Mononuclear cell (primary cell): ENCODE results near the gene NHSL1. TPM values are rescaled to one million over a fixed set of nuclear protein-coding genes. Genes with fewer than 3 reads are reported as not detected.

Experiments
- H3K27me3 ChIP-seq: 2 replicates; pipeline ENCODE4 v1.6.0; 2011; ENCODE audit warnings: low read length, control low read depth; ENCODE audit not compliant: insufficient read depth
- H3K4me1 ChIP-seq: 2 replicates; pipeline ENCODE4 v1.5.1; 2011; ENCODE audit warnings: mild to moderate bottlenecking, low read length, control low read depth; ENCODE audit not compliant: insufficient read depth
- H3K4me3 ChIP-seq: 2 replicates; pipeline ENCODE4 v1.5.1; 2011; ENCODE audit warnings: mild to moderate bottlenecking, low read length, moderate library complexity
- H3K9me3 ChIP-seq: 2 replicates; pipeline ENCODE4 v1.5.1; 2011; ENCODE audit warnings: low read depth, mild to moderate bottlenecking, control low read depth, low read length
- total RNA-seq: library from RNA; depleted of rRNA; stranded (reverse); fragments of >200 nt; gene quantifications from one replicate; pipeline ENCODE4 v1.2.3, GENCODE V29; 2012

NHSL1 gene, protein sequence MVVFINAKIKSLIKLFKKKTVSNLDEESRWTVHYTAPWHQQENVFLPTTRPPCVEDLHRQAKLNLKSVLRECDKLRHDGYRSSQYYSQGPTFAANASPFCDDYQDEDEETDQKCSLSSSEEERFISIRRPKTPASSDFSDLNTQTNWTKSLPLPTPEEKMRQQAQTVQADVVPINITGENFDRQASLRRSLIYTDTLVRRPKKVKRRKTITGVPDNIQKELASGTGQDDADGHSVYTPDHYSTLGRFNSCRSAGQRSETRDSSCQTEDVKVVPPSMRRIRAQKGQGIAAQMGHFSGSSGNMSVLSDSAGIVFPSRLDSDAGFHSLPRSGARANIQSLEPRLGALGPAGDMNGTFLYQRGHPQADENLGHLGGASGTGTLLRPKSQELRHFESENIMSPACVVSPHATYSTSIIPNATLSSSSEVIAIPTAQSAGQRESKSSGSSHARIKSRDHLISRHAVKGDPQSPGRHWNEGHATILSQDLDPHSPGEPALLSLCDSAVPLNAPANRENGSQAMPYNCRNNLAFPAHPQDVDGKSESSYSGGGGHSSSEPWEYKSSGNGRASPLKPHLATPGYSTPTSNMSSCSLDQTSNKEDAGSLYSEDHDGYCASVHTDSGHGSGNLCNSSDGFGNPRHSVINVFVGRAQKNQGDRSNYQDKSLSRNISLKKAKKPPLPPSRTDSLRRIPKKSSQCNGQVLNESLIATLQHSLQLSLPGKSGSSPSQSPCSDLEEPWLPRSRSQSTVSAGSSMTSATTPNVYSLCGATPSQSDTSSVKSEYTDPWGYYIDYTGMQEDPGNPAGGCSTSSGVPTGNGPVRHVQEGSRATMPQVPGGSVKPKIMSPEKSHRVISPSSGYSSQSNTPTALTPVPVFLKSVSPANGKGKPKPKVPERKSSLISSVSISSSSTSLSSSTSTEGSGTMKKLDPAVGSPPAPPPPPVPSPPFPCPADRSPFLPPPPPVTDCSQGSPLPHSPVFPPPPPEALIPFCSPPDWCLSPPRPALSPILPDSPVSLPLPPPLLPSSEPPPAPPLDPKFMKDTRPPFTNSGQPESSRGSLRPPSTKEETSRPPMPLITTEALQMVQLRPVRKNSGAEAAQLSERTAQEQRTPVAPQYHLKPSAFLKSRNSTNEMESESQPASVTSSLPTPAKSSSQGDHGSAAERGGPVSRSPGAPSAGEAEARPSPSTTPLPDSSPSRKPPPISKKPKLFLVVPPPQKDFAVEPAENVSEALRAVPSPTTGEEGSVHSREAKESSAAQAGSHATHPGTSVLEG (N-terminal part only)
- 0.63 TPM for total RNA-seq

DNA sequence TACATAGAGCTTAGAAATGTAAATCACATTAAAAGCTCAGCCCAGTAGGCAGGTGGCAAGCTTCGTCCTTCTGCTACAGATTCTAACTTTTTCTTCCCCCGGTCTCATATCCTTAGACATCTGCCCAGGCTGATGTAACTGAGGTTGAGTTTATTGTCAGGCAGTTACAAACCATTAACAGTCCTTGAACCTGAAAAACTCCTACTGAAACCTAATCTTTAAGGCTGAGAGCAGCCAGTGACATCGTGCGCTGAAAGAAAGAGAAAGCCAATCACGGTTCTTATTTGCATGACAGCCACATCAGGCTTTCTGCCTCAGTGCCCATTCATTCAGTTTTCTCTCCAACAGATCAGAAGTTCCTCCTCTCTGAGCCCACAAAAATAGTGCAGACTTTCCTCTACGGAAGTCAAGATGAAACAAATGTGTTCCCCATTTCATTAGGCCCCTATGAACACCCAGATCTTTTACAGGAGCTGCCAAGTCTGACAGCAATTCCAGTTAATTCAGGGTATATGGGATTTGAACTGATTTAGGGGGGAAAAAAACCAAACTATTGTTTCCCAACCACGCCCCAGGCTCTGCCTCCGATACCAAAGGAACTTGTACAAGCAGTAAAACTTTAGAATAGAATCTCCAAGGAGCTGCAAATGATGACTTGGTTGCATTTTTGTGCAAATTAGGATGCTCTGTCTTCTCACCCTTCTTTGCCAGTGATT lies at the start of gene NHSL1:
NHSL1 (minus strand) TSS at position 192 of the 716 bp plus-strand sequence. CDS start 204 bp downstream, outside the sequence.
- H3K9me3 ChIP-seq: no peaks in the 10 kb centered on the region
- H3K4me3 ChIP-seq: peak within 1 kb of the TSS; percentile 12
- H3K27me3 ChIP-seq: peaks cover 4% of the 10 kb centered on the region
- H3K4me1 ChIP-seq: peaks cover 21% of the 10 kb centered on the region

DNA sequence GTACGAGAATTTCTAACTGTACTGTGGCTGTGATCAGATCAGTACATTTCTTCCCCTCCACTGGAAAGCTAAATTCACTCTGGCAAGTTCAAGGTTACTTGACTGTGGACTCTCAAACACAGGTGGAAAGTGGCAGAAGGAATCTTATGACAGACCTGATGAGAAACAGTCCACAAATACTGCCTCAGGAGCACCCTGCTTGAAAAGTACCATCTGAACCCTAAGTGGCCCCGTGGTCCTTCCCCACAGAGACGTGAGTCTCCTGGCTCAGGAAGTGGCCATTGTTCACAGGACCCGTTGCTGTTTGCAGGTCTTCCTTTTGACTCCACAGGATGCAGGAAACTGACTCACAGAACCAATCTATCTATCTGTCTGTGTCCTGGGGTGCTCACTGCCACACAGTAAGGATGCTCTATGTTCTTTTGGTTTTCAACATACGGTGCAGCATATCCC lies 47.5 kb upstream of the NHSL1 start:
- H3K4me3 ChIP-seq: no peak overlapping the region
- H3K27me3 ChIP-seq: no peaks in the 10 kb centered on the region
- no peaks in the 10 kb centered on the region for H3K9me3 ChIP-seq
- H3K4me1 ChIP-seq: no peaks in the 10 kb centered on the region

DNA sequence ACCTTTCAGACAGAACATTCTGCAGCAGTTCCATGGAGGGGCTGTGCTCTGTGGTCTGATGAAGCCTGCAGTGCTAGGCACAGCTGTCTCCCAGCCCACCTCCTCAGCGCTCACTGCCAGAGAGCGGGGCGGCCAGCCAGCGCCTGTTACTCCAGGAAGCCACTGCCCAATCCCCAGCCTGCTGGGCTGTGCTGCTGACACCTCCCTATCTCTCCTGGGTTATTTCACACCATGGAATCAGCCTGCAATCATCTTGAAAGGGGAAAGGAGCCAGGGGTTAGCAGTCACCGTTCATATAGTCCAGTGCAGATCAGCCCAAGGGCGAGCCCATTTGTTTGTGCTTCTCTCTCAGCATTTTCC lies 46.3 kb upstream of the NHSL1 start:
- H3K9me3 ChIP-seq: no peaks in the 10 kb centered on the region
- H3K4me3 ChIP-seq: no peak overlapping the region
- H3K27me3 ChIP-seq: no peaks in the 10 kb centered on the region
- H3K4me1 ChIP-seq: no peaks in the 10 kb centered on the region

DNA sequence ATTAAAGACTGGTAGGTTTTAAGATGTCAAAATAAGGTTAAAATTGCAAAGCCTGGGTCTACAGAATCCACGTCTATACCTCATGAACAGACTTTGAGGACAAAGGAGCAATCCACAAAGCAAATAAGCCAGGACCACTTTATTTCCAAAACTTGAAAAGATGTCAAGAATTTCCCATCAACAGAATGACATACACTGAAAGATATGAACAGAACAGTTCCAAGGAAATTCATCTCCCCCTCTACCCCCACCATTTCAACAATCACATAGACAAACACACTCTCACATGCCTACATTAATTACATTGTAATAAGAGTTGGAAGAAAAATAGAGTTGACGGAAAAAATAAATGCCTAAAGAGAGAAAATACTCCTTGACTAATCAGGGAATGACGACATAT lies 45.2 kb upstream of the NHSL1 start:
- H3K9me3 ChIP-seq: no peaks in the 10 kb centered on the region

DNA sequence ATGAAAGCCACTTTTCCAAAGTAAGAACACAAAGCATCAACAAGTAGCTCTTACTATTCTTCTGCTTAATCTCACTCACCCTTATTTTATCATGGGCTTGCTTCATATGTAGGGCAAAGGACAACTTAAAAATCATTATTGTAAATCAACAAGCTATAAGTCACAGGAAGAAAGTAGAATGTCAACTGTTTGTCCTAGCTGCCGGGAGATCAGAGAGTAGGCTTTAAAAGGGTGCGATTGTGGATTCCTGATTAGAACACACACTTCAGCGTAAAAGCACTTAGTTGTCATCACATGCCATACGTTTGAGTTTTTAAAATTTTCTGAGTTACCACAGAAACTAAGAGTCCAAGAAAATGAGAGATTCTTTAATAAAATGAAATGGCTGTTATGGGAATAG lies 44.4 kb upstream of the NHSL1 start:
- Histone ChIP-seq H3K9me3 (no peaks in the 10 kb centered on the region), H3K4me3 (no peak overlapping the region), H3K4me1 (no peaks in the 10 kb centered on the region), H3K27me3 (no peaks in the 10 kb centered on the region)

More for the DNA sequence above, 45.2 kb upstream of the NHSL1 start:
- Histone ChIP-seq H3K27me3 (no peaks in the 10 kb centered on the region), H3K4me3 (no peak overlapping the region), H3K4me1 (no peaks in the 10 kb centered on the region)

DNA sequence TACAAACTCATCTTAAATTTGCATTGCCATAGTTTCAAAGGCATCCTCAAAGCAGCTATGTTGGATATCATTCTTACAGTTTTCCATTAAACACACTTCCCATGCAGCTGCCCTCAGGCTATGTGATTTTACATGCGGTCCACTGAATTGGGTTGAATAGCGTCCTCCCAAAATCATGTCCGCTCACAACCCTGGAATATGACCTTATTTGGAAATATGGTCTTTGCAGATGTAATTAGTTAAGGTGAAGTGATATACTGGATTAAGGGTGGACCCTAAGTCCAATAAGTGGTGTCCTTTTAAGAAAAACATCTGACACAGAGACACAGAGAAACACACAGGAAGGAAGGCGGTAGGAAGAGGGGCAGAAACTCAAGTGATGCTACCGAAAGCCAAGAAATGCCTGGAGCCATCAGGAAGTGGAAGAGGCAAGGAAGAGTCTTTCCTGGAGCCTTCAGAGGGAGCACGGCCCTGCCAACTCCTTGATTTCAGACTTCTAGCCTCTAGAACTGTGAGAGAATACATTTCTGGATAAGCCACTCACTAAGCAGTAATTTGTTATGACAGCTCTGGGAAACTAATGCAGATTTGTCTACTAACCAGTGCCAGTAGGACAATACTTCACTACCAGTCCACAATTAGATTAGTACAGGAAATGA lies 42.7 kb upstream of the NHSL1 start:
- no peak overlapping the region for H3K4me3 ChIP-seq
- H3K9me3 ChIP-seq: no peaks in the 10 kb centered on the region
- no peaks in the 10 kb centered on the region for H3K27me3 ChIP-seq
- H3K4me1 ChIP-seq: no peaks in the 10 kb centered on the region

DNA sequence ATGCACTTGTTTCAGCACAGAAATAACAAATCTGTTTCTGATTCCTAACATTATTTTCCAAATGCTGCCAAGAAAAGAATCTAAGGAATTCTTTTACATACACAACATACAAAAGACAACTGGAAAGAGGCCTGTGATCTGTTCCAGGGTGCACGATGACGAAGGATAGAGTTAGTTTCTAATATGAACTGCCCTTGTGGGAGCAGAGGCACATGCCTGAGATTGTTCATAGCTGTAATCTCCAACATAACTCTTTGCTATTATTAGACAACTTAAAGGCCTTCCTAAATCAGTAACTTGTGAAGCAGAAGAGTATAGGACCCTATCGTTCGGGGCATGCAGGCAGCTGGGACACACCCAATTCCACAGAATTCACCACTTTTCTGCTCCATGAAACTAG lies 41.2 kb upstream of the NHSL1 start:
- H3K27me3 ChIP-seq: no peaks in the 10 kb centered on the region
- H3K4me3 ChIP-seq: no peak overlapping the region
- no peaks in the 10 kb centered on the region for H3K9me3 ChIP-seq
- H3K4me1 ChIP-seq: no peaks in the 10 kb centered on the region

DNA sequence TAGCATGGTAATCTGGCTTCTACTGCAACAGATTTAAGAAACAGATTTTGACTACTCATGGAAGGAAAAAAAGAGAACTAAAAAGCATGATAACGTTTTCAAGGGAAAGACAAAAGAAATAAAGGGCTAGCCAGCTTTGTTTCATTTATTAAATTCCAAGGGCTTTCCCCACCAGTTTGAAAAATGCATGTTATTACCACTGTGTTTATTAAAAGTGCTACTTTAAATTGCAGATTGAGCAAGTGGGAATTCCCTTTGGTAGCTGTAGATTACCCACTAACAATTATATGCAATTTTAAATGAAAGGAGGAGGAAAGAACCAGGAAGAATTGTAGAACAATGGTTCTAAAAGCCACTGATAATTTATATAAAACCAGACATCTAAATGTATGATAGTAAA lies 40.6 kb upstream of the NHSL1 start:
- H3K9me3 ChIP-seq: no peaks in the 10 kb centered on the region
- H3K4me3 ChIP-seq: no peak overlapping the region
- H3K27me3 ChIP-seq: no peaks in the 10 kb centered on the region
- no peaks in the 10 kb centered on the region for H3K4me1 ChIP-seq

DNA sequence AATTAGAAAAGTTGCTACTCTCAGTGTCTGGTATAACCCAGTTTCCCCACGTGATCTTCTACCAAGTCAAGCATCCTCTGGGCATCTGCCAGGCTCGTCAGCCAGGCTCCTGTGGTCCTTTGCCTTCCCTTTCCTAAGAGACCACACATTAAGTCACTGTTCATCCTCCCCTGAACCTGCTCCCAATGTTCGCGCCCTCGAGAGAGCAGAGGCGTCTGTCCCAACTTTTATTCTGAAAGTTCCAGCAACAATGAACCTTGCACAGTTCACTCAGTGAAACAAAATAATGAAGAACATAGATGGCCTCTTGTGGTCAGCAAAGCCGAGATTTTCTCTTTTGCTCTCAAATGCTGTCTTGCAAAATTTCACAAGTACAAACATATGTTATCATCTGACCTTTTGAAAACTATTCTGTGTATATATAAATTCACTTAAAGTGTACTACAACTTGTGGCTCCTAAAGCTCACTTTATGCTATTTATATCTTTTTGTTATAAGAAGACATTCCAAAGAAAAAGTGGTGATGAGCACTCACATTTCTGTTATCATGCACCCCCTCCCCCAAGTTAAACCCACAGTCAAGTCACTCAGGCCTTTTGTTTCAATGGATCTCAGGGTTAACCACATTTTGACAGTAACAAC lies 39.2 kb upstream of the NHSL1 start:
- Histone ChIP-seq H3K4me1 (no peaks in the 10 kb centered on the region), H3K27me3 (no peaks in the 10 kb centered on the region), H3K4me3 (no peak overlapping the region), H3K9me3 (no peaks in the 10 kb centered on the region)

DNA sequence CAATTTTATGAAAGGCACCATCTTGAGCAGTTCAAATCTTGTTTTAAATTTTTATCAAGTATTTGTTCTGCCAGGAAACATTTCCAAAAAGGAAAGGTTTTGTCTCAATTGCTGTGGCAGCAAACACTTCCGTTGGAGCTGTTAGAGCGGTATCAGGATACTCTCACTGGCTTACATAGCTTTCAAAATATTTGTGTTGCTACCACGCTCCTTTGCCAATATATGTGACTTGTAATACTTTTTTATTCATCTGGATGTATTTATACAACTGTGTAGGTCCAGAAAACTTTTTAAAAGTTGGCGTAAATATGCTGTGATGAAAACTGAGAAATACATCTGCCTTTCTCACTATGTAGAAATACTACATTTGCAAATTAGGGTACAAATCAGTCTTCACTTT lies 37.8 kb upstream of the NHSL1 start:
- no peaks in the 10 kb centered on the region for H3K27me3 ChIP-seq
- no peak overlapping the region for H3K4me3 ChIP-seq
- no peaks in the 10 kb centered on the region for H3K4me1 ChIP-seq
- no peaks in the 10 kb centered on the region for H3K9me3 ChIP-seq

DNA sequence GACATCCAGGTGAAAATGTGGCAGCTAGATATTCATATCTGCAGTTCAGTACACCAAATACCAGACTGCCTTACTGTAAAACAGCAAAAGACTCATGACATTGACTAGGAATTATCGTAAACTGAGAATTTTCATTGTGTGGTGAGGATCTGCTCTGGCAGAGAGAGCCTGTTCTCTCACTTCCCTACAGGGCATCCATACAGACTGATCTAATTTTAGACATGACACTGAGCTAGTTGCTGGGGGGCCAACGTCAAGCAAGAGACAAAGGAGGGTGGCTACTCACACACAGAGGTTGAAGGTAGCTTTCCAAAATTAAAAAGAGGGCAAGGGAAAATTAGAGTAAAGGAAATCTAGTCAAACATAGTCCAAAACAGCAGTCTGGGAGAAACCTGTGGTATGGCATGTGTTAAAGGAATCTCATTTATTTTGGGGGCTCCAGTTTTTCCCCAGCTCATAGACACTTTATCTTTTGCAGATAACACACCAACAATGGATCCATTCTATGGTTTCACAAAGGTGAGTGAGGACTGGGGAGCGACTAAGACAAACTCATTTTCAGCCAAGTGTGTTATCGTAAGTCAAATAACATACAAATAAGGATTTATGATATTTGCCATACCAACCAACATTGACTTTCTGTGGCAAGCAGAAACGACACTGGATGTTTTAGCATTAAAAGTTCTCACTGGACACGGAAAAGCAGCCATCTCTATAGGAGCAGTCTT lies 36.6 kb upstream of the NHSL1 start:
- Histone ChIP-seq H3K9me3 (no peaks in the 10 kb centered on the region), H3K27me3 (no peaks in the 10 kb centered on the region), H3K4me1 (no peaks in the 10 kb centered on the region), H3K4me3 (no peak overlapping the region)

DNA sequence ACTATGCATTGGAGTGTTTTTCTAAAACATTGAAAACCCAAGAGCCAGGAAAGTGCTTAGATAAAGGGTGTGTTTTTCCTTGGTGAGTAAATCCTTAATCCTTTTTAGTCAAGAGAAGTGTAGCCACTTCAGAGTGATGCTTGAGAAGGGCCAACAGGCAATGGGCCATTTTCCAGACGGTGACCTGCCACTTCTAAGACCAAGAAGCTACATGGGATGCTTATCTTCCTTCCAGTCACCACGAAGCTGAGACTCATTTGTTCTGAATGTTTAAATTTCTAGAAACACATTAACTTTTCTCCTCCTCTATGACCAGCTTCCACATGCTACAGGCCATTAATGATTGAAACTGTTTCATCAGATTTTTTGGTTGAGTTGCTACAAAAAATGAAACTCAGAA lies 34.4 kb upstream of the NHSL1 start:
- H3K27me3 ChIP-seq: no peaks in the 10 kb centered on the region
- no peaks in the 10 kb centered on the region for H3K4me1 ChIP-seq
- H3K9me3 ChIP-seq: no peaks in the 10 kb centered on the region
- H3K4me3 ChIP-seq: no peak overlapping the region

DNA sequence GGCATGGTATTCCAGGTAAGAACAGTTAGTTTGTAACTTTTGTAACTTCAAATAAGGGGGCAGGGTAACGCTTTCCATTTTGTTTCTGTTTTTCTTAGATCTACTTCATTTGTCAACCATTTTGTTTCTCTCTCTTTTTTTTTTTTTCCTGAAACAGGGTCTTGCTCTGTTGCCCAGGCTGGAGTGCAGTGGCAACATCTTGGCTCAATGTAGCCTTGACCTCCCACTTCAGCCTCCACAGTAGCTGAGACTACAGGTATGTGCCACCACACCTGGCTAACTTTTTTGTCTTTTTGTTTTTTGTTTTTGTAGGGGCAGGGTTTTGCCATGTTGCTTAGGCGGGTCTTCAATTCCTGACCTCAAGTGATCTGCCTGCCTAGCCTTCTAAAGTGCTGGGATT lies 32.1 kb upstream of the NHSL1 start:
- H3K27me3 ChIP-seq: no peaks in the 10 kb centered on the region
- no peak overlapping the region for H3K4me3 ChIP-seq
- H3K9me3 ChIP-seq: no peaks in the 10 kb centered on the region
- no peaks in the 10 kb centered on the region for H3K4me1 ChIP-seq
